GM18517 (cell line): Measurements from ENCODE around the gene TFAP2A.

Experiments
- ATAC-seq: cut with Tn5 transposase; IDR thresholded peaks from one replicate; pipeline ENCODE4 v1.9.1; 2021; ENCODE audit warnings: mild to moderate bottlenecking, moderate library complexity; ENCODE audit not compliant: unreplicated experiment

The TFAP2A gene

DNA sequence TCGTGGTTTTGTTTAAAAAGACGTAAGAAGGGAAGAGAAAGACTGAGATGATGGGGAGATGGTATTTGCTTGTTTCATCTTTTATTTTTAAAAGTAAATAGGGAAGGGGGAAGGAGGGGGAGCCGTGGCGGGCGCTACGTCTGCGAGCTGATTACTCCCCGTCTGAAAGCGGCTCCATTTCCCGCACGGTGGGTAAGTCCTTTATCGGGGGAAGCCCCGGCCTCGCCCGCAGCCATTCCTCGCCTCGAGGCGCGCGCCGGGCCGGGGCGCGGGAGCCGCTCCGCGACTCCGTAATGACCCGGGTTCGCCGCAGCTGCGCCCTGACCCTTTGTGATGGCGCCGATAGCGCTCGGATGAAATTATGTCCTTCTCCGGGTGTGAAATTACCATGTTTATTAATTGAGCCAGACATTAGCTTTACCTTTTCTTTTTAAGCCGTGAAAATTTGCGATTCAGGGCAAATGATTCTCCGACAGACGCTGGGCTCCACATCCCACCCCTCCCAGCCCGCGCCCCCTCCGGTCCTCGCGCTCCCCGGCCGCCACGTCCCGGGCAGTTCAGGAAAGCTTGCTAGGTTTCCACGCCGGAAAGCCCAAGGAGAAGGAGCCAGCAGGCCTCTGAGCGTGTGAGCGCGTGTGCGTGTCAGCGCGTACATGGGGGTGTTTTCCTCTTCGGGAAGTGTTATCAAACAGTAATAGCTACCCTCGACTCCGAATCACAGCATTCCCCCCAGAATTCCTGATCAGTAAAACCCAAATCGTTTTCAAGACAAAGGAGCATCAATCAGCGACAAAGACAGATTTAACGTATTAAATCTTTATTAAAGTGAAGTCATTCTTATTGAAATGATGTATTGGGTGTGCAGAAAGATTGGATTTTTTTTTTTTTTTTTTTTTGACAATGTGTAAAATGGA, 30.0 kb downstream of the TFAP2A start:
- no peak for ATAC-seq

DNA sequence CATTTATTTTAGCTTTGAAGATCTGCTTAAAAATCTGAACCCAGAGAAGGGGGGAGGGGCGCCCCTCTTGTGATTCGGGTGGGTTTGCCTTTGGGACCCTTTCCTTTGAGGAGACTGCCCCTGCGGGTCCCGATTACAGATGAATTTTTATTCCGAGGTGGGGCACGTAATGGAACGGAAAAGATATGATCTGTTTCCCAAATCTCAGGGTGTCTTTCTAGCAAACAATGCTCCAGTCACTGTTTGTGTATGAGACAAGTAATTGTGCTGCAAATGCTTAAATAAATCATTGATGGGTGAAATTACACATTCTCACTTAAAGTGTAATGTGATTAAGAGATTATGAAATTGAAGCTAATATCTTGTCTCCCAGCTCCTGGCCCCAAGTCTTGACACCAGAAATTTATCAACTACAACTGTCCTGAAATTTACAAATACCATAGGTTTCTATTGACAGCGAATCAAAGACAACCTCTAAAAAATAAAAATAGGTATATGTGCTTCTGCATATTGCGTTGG, 30.7 kb downstream of the TFAP2A start:
- no peak for ATAC-seq

DNA sequence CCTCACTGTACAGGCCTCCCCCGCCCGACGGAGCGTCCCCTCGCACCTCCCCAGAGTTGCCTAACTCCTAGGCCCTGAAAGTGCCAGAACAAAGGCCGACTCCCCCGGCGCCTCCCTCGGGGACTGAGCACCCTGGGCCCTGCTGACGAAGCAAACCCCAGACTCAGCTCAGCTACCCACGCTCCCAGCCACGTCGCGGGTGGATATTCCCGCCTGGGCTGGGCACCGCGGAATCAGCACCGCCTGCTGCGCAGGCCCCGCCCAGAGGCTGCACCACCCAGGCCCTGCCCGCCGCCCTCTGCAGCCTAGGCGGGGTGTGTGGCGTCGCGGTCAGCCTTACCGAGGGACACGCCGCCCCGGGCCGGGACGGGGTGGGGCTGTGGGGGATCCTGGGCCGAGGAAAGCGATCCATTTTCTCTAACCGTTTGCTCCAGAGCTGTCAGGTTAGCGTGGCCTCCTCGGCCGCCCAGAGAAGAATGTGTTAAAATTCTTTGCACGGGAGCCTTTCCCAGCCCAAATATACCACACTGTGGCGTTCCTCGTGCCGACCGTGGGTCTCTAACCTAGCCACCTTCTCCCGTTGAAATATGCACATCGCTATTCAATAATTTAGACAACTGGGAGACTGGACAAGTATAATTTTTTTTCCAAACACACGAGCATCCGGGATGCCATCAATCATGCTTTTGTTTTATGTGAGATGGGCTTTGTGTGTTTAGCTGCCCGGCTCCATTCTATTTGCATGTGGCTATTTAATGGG, 31.4 kb downstream of the TFAP2A start:
- ATAC-seq, result no peak

DNA sequence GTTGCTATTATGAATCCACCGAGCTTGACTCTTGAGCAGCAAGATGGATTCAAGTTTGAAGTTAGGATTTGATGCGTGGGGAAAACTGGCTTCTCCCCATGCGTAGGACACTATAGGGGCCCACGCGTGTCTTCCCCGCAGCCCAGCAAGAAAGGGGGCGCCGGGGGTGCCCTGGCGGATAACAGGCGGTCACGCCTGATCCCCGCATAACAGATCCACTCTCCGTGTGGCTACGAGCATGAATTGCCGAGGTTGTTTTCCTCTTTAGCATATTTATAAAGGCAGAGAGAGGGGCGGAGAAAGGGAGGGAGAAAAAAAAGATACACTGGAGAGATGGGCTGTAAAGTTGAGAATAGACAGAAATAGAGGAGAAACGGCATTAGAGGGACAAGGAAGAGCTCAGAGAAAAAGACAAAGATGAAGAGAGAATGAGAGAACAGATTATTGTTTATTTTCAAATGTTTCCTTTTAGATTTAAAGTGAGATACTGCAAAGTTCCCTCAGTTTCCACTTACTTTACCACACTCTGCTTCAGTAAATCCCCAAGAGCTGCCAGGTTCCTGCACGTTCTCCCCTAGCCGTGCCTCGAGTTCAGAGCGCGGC, 32.0 kb downstream of the TFAP2A start:
- no peak for ATAC-seq

DNA sequence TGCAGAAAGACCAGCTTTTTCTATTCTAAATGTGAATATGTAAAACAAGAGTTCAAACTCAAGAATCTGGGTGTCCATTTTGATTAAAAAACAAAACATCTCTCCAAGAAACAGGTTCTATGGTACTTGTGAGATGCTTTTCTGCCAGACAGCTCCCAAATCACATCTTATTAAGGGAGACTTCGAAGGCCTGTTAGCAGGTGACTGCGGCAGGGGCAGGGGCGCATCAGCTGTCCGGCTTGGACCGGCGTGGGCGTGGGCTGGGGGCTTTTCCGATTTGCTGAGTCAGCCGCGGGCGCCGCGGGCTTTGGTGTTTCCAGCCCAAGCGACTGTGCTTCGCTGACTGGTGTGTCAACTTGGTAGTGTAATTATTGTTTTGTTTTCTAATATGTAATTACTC, 32.6 kb downstream of the TFAP2A start:
- ATAC-seq, result no peak

DNA sequence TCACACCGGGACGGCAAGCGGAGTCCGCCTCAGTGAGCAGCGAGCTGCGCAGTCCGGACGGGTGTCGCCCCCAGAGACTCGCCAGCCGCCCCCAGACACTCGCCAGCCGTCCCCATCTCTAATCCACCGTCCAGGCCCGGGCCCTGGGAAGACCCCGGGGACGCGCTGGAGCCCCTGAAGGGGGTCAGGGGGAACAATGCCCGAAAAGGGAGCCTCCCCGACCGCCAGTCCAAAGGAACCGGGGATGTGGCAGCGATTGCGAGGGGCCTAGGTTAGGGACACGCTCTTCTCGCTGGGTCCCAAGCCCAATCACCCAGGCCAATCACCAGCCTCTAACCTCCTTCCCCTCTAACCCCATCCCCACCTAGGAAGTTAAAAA, 33.1 kb downstream of the TFAP2A start:
- no peak for ATAC-seq

DNA sequence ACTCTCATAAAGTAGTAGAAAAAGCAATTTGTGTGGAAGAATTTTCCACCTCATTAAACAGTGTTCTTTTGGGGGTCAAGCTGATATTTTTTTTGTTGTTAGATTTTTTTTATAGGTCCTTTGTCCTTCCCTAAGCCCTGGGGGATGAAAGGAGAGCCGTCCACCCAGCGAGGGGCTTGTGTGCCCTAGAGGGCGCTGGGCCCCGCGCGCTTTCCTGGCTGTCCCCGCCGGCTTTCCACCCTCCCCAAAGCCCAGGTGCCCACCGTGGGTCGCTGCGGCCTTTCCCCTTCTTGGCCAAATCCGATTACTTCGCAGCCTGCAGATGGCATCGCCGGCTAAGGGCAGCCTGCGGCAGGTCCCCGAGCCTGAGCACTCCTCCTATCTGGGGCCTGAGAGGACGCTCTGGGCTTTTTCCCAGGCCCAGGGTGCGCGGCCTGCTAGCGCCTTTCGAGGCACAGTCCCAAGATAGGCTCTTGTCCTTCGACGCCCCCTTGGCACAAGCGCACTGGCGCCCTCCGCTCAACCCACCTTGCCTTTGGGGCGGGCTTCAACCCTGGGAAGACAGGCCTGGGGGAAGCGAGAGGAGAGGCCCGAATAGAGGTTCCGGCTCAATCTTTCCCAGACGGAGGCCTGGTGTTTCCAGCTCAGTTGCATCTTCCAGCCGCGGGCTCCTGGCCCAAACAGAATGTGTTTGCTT, 33.6 kb downstream of the TFAP2A start:
- ATAC-seq, result no peak

DNA sequence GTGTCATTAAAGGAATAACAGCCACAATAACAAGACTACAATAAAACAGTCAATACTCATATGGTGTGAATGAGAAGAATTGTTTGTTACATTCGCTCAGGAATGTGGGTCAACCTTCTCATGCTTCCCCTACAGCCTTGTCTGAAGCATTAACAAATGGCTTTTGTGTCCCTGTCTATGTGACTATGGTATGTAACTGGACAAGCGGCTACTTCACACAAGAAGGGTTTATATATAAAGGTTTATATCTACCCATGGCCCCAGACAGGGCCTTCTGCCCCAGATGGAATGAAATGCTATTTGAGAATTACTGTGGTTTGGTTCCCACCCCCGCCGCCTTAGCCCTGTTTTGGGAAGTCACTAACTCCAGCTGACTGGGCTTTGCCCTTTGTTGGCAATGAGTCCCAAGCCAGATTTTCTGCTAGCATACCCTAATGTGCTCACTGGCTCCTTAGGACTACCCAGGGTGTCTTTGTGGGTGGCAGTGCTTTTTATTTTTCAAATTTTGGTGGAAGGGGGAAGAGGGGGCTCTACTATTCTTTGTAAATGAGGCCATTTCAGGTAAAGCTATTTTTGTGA, 39.4 kb downstream of the TFAP2A start:
- ATAC-seq, result no peak

DNA sequence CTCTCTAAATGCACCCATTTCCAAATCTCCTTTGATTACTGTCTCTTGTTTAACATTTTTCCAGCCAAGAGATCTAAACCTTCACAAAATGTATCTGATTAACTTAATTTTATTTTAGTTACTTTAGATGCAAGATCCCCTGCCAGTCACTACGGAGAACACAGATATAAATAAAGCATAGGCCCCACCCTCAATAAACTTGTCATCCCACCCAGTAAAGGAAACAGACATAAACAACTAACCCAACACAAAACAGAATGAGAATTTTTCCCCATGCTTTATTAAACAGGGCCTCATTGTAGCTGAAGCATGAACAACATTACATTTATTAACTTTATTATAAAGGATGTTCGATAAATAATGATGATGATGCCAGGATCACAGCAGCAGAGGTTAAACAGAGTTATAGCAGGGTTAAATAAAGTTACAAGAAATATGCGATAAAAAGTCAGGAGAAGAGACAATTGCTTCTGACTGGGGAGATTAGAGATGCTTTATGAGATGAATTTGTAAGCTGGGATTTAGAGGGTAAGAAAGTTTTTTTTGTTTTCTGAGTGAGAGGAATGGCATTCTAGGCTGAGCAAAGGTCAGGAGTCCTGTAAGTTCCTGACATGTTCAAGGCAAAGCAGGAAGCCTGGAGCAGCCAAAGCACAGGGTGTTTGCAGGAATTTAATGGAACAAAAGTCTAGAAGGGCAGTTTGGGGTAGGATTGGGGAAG, 41.1 kb downstream of the TFAP2A start:
- no peak for ATAC-seq

DNA sequence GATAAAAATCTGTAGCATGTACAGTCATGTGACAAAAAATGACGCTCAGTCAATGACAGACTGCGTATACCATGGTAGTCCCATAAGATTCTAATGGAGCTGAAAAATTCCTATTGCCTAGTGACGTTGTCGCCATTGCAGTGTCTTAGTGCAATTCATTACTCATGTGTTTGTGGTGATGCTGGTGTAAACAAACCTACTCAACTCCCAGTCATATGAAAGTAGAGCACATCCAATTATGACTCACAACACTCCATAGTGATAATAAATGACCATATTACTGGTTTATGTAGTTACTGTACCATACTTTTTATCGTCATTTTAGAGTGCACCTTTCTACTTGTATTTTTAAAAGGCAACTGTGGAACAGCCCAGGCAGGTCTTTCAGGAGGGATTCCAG, 45.0 kb downstream of the TFAP2A start:
- ATAC-seq, result no peak

DNA sequence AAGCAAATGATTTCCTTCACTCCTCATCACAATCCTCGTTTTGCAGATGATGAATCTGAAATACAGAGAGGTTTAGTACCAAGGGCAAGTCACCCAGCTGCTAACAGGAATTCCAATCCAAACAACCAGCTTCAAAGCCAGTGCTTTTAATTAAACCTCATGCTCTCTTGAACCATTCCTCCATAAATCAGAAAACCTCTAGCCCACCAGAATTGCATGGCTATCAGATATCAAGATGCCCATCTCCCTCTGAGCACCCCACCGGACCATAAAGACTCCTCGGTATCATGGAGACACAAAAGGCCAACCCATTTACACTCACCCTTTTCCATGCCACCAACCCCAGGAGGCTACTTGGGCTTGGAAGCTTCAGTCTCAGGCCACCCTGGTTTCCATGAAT, 46.0 kb downstream of the TFAP2A start:
- ATAC-seq, result no peak

DNA sequence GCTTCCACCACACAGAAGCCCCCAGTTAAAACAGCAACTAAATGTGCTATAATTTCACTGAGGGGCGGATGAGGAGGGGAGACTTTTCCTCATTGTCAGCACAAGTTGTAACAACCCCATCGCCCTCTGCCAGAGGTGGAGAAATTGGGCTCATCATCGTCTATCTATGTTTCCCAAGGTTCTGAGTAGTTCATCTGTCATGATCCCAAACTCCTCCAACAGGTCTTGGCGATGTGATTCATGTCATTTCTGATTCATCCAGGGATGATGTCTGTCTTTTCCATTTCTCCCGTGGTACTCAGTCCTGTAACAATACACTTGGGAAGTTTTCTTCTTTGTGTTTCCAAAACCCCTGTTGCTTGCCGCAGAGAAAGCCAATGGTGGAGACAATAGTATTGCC, 51.0 kb downstream of the TFAP2A start:
- ATAC-seq, result no peak

DNA sequence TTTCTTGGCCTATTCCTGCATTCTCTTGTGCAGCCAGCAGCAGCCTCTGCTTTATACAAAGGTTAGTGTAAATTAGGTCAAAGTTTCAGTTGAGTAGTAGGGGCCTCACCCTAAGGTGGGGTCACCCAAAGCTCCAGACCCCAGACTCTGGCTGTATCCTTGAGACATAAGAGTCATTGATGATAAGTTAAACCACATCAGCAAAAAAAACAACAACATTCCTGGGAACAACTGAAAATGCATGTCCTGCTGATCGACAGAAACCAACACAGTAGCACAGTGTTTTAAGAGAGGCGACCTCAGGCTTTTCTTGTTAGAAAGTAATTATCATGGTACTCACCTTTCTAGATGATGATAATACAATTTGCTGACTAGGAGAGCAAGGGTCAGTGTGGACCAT, 52.6 kb downstream of the TFAP2A start:
- no peak for ATAC-seq

DNA sequence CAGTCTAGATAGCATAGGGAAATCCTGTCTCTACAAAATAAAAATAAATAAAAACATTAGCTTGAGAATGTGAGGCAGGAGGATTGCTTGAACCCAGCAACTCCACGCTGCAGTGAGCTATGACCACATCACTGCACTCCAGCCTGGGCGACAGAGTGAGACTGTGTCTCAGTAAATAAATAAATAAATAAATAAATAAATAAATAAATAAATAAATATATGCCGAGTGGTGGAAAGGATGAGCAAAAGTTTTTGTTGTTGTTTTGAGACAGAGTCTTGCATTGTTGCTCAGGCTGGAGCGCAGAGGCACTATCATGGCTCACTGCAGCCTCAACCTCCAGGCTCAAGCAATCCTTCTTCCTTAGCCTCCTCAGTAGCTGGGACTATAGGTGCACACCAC, 53.4 kb downstream of the TFAP2A start:
- no peak for ATAC-seq

DNA sequence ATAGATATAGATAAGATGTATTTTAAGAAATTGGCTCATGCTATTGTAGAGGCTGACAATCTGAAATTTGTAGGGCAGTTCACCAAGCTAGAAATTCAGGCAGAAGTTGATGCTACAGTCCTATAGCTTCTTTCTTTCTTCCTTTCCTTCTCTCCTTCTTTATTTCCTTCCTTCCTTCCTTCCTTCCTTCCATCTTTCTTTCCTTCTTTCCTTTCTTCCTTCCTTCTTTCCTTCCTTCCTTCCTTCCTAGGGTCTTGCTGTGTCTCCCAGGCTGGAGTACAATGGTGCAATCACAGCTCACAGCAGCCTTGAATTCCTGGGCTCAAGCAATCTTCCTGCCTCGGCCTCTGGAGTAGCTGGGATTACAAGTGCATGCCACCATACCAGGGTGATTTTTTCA, 55.3 kb downstream of the TFAP2A start:
- ATAC-seq, result no peak

DNA sequence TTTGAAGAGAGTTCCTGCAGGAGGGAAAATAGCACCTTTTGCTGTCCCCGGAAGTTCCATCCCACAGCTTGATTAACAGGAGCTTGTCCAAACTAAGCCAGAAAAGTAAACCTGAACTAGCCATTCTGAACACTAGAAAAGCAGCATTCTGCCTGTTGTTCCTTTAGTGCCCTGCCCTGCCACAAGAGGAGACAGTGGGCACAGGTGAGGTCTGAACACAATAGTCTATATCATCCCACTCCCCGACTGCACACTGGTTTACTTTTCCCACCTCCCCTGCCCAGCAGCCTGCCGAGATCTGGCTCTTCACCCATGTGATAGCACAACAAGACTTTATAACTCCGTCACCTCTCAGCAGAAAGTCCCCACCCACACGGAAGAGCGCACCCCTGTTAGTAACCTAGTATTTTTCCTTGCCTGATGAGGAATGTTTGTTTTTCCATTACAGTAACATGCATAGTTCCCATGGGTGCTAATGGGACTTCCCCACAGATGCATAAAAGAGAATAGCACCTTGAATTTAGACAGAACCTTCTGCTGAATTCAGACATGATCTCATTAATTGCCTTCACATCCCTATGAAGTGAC, 59.7 kb downstream of the TFAP2A start:
- peak; percentile 88 for ATAC-seq

DNA sequence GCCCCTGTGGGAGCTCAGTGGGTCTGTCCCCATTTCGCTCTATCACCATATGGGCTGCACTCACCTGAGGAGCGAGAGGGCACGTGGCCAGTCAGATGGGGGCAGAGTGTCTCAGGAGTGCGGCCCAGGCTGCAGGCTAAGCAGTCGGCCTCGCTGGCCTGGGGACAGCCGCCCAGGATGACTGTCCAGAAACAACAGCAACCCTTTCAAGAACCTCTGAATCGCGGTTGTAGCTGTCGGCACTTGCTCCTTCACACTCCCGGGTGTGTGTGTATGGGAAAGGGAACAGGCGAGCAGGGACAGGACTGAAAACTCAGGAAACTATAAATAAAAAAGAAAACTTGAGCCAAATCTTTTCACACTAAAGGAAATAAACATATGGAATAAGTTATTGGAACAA, 63.1 kb downstream of the TFAP2A start:
- ATAC-seq, result no peak

DNA sequence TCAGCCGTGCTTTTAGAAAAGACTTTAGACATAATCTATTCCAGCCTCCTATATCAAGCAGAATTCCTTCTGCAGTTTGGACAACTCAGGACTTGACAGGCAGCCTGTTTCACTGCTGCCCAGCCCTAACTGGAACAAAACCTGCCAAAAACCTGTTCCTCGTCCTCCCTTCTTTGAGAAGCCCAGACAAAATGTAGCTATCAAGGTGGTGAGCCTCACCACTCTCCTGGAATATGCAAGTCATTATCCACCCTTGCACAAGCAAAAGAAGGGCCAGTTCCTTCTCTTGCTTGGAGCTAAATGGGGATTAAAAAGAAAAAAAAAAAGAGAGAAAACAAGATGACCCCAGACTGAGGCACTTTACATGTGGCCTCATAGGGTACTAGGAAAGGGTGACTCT, 64.2 kb downstream of the TFAP2A start:
- no peak for ATAC-seq

DNA sequence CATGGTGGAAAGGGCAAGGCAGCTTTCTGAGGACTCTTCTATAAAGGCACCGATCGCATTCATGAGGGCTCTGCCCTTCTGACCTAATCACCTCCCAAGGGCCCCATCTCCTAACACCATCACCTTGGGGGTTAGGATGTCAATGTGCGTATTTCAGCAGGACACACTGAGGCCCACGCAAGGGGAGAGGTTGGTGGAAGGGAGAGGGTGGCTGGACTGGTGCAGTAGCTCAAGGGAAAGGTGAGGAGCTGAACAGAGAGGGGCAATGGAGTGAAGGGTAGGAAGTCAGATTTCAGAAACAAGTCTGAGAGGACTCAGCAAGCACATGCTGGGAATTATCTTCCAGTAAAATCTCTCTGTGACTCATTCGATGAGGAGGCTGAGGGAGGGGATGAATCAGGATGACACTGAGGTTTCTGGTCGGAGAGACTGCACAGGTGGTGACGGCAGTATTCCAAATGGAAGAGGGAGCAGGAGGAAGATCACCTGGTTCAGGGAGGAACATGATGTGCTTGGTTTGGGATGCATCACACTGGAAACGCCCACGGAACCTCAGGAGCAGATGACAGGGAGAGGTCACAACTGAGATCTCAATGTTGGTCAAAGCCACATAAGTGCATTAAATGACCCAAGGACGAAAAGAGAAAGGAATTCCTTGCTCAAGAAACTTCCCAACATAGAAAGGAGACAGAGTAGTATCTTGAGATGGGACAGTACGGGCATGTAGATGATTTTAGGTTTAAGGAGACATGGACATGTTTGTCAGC, 67.1 kb downstream of the TFAP2A start:
- ATAC-seq, result no peak
